Liver (tissue), 9 donors: ENCODE results near the gene RNPEPL1. TPM values are rescaled to one million over a fixed set of nuclear protein-coding genes. Genes with fewer than 3 reads are reported as not detected.

Source experiments
- DNase-seq: peaks from one replicate; pipeline ENCODE4 v3.0.0-alpha.2; 2017; ENCODE audit warnings: low spot score
- H3K27ac ChIP-seq, 2 donors: one replicate each; pipeline ENCODE4 v1.7.0; 2013; ENCODE audit warnings: inconsistent platforms in 2 of 2, low read length in 2 of 2, control low read depth in 1 of 2, low read depth in 1 of 2, mild to moderate bottlenecking in 1 of 2
- H3K27me3 ChIP-seq, 4 donors: one replicate each; pipeline versions ENCODE4 v1.6.1 to v1.7.0; 2013; ENCODE audit warnings: low read length in 3 of 4, inconsistent platforms in 1 of 4, mild to moderate bottlenecking in 1 of 4, moderate library complexity in 1 of 4; ENCODE audit not compliant: control insufficient read depth in 4 of 4, insufficient read depth in 4 of 4
- H3K36me3 ChIP-seq, 4 donors: one replicate each; pipeline versions ENCODE4 v1.6.1 to v1.7.0; 2013; ENCODE audit warnings: low read length in 3 of 4, mild to moderate bottlenecking in 3 of 4, low read depth in 1 of 4, moderate library complexity in 1 of 4; ENCODE audit not compliant: control insufficient read depth in 4 of 4, insufficient read depth in 3 of 4
- H3K4me1 ChIP-seq, 4 donors: one replicate each; pipeline versions ENCODE4 v1.6.1 to v1.7.0; 2013; ENCODE audit warnings: low read length in 3 of 4, mild to moderate bottlenecking in 3 of 4, moderate library complexity in 1 of 4; ENCODE audit not compliant: control insufficient read depth in 4 of 4, insufficient read depth in 4 of 4
- H3K4me3 ChIP-seq, 3 donors: one replicate each; pipeline versions ENCODE4 v1.6.1 to v1.7.0; 2013; ENCODE audit warnings: low read length in 3 of 3, control low read depth in 1 of 3, low read depth in 1 of 3, mild to moderate bottlenecking in 1 of 3
- H3K9ac ChIP-seq, 2 donors: one replicate each; pipeline ENCODE4 v1.7.0; 2013; ENCODE audit warnings: low read length in 2 of 2, mild to moderate bottlenecking in 2 of 2, moderate library complexity in 2 of 2, control low read depth in 1 of 2, low read depth in 1 of 2
- H3K9me3 ChIP-seq, 4 donors: one replicate each; pipeline versions ENCODE4 v1.6.1 to v1.7.0; 2013; ENCODE audit warnings: low read length in 3 of 4; ENCODE audit not compliant: control insufficient read depth in 4 of 4
- CTCF ChIP-seq: fragments of 150-350 bp; IDR thresholded peaks from 2 replicates; pipeline ENCODE4 v1.5.1; 2017; ENCODE audit warnings: improper control_type of control experiment, low read depth, low read length; ENCODE audit not compliant: missing input control
- EGR1 ChIP-seq, 2 donors: IDR thresholded peaks; 2 replicates each; pipeline ENCODE4 v1.6.1; 2016 to 2018; ENCODE audit warnings: antibody characterized with exemption in 2 of 2, low read depth in 2 of 2
- FOXA1 ChIP-seq: IDR thresholded peaks from 2 replicates; pipeline ENCODE4 v1.6.1; 2016; ENCODE audit warnings: antibody characterized with exemption
- FOXA2 ChIP-seq: IDR thresholded peaks from 2 replicates; pipeline ENCODE4 v1.6.1; 2016; ENCODE audit warnings: antibody characterized with exemption
- GABPA ChIP-seq, 2 donors: IDR thresholded peaks in 1 of 2; conservative IDR thresholded peaks in 1 of 2; 2 replicates each; pipeline ENCODE4 v1.6.1; 2016; ENCODE audit warnings: antibody characterized with exemption in 2 of 2, mild to moderate bottlenecking in 1 of 2, moderate library complexity in 1 of 2
- HNF4G ChIP-seq: IDR thresholded peaks from 2 replicates; pipeline ENCODE4 v1.6.1; 2016; ENCODE audit warnings: antibody characterized with exemption
- JUND ChIP-seq, 2 donors: IDR thresholded peaks; 2 replicates each; pipeline ENCODE4 v1.6.1; 2016; ENCODE audit warnings: antibody characterized with exemption in 2 of 2
- MAX ChIP-seq: IDR thresholded peaks from 2 replicates; pipeline ENCODE4 v1.6.1; 2016; ENCODE audit warnings: antibody characterized with exemption
- NR2F2 ChIP-seq: IDR thresholded peaks from 2 replicates; pipeline ENCODE4 v1.6.1; 2016; ENCODE audit warnings: antibody characterized with exemption
- REST ChIP-seq: IDR thresholded peaks from 2 replicates; pipeline ENCODE4 v1.6.1; 2016; ENCODE audit warnings: antibody characterized with exemption, mild to moderate bottlenecking
- RXRA ChIP-seq, 2 donors: IDR thresholded peaks; 2 replicates each; pipeline ENCODE4 v1.6.1; 2017 to 2018; ENCODE audit warnings: antibody characterized with exemption in 2 of 2, mild to moderate bottlenecking in 1 of 2
- TAF1 ChIP-seq: conservative IDR thresholded peaks from 2 replicates; pipeline ENCODE4 v1.6.1; 2016; ENCODE audit warnings: antibody characterized with exemption, mild to moderate bottlenecking
- YY1 ChIP-seq: IDR thresholded peaks from 2 replicates; pipeline ENCODE4 v1.6.1; 2016; ENCODE audit warnings: antibody characterized with exemption, mild to moderate bottlenecking
- WGBS: extraction: QIAGEN DNeasy Blood & Tissue Kit; methylation state at CpG from one replicate; pipeline ENCODE4 v1.1.7; 2013; 5-methylcytosine and 5-hydroxymethylcytosine counted together
- polyA plus RNA-seq, 2 donors: library from polyadenylated mRNA; stranded (reverse) in 1 of 2; unstranded in 1 of 2; fragments of 200-250 nt in 1 of 2; fragments of >200 nt in 1 of 2; fragmentation: Nextera tagmentation in 1 of 2; extraction: Ambion mirVana in 1 of 2; gene quantifications; one replicate each; pipeline versions ENCODE4 v1.2.1 to v1.2.3, GENCODE V29; 2013 to 2015
- total RNA-seq, 2 donors: library from RNA; depleted of rRNA; stranded (reverse); fragments of >200 nt; gene quantifications; one replicate each; pipeline ENCODE4 v1.2.3, GENCODE V29; 2014
- TF ChIP-seq, protein P1 (sequence below): IDR thresholded peaks from 2 replicates; pipeline ENCODE4 v1.6.1; 2016; ENCODE audit warnings: antibody characterized with exemption
- TF ChIP-seq, protein P2 (sequence below): IDR thresholded peaks from 2 replicates; pipeline ENCODE4 v1.6.1; 2016; ENCODE audit warnings: antibody characterized with exemption
- donor health status: healthy.
- donor health status: healthy.
- donor health status: healthy.
- donor health status: healthy.
- donor health status: healthy.

The RNPEPL1 gene
- total and polyA plus RNA-seq, 4 donors: 24.8 to 43.9 (median 29.4) TPM

- H3K36me3 ChIP-seq: peaks cover 0 to 34% (median 7%) of the 10 kb centered on the region in 4 donors
- DNase-seq: no peak
- H3K4me1 ChIP-seq: peaks cover 13 to 23% (median 19%) of the 10 kb centered on the region in 4 donors
- H3K9ac ChIP-seq: no peak overlapping the region
- WGBS: 93% methylated on average over 30 of the region's 30 CpGs
- no peak overlapping the region for H3K4me3 ChIP-seq
- no peak for TF ChIP-seq HNF4G
- no peak for TF ChIP-seq FOXA1
- no peak for TF ChIP-seq JUND (IDR thresholded peaks at IDR 0.05)
- TF ChIP-seq REST: no peak
- TF ChIP-seq, protein P1, sequence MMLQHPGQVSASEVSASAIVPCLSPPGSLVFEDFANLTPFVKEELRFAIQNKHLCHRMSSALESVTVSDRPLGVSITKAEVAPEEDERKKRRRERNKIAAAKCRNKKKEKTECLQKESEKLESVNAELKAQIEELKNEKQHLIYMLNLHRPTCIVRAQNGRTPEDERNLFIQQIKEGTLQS: no peak
- TF ChIP-seq FOXA2: no peak
- no peak for TF ChIP-seq EGR1 (IDR thresholded peaks at IDR 0.05; ENCODE audit: low read depth in 2 of 2)
- TF ChIP-seq GABPA (IDR thresholded peaks at IDR 0.05 in 1 of 2, conservative IDR thresholded peaks at IDR 0.05 in 1 of 2): no peak
- no peak for TF ChIP-seq NR2F2
- TF ChIP-seq TAF1: no peak
- no peaks in the 10 kb centered on the region for H3K9me3 ChIP-seq
- no peak overlapping the region for H3K27ac ChIP-seq
- H3K27me3 ChIP-seq: no peaks in the 10 kb centered on the region
These were observed 4.1 kb downstream of the RNPEPL1 start for GRCh38 chr2:240572141-240573031.

- Histone ChIP-seq H3K4me1 (peaks cover 13 to 17% (median 15%) of the 10 kb centered on the region in 4 donors), H3K4me3 (no peak overlapping the region), H3K9ac (no peak overlapping the region), H3K27me3 (no peaks in the 10 kb centered on the region), H3K36me3 (peaks cover 0 to 41% (median 7%) of the 10 kb centered on the region in 4 donors), H3K27ac (no peak overlapping the region), H3K9me3 (no peaks in the 10 kb centered on the region)
- TF ChIP-seq RXRA (IDR thresholded peaks at IDR 0.05) (no peak), MAX (no peak), CTCF (no peak), YY1 (no peak), HNF4G (no peak), FOXA2 (no peak), FOXA1 (no peak)
- TF ChIP-seq, protein P2, sequence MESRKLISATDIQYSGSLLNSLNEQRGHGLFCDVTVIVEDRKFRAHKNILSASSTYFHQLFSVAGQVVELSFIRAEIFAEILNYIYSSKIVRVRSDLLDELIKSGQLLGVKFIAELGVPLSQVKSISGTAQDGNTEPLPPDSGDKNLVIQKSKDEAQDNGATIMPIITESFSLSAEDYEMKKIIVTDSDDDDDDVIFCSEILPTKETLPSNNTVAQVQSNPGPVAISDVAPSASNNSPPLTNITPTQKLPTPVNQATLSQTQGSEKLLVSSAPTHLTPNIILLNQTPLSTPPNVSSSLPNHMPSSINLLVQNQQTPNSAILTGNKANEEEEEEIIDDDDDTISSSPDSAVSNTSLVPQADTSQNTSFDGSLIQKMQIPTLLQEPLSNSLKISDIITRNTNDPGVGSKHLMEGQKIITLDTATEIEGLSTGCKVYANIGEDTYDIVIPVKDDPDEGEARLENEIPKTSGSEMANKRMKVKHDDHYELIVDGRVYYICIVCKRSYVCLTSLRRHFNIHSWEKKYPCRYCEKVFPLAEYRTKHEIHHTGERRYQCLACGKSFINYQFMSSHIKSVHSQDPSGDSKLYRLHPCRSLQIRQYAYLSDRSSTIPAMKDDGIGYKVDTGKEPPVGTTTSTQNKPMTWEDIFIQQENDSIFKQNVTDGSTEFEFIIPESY: no peak
- WGBS: 96% methylated on average over 20 of the region's 20 CpGs
- no peak for DNase-seq
These were observed 4.8 kb downstream of the RNPEPL1 start for GRCh38 chr2:240573071-240573515.
